ENCODE data around the gene RNF25. TPM values are rescaled to one million over a fixed set of nuclear protein-coding genes. Genes with fewer than 3 reads are reported as not detected.
A peak's percentile ranks its signal among the peaks of the same experiment; 100 is the strongest.

RNF25 gene, protein sequence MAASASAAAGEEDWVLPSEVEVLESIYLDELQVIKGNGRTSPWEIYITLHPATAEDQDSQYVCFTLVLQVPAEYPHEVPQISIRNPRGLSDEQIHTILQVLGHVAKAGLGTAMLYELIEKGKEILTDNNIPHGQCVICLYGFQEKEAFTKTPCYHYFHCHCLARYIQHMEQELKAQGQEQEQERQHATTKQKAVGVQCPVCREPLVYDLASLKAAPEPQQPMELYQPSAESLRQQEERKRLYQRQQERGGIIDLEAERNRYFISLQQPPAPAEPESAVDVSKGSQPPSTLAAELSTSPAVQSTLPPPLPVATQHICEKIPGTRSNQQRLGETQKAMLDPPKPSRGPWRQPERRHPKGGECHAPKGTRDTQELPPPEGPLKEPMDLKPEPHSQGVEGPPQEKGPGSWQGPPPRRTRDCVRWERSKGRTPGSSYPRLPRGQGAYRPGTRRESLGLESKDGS
- 10 to 100 TPM; 28.6 to 32.9 TPM for total RNA-seq
- 10 to 100 TPM; 13.5 to 22.8 TPM for polyA plus RNA-seq

DNA sequence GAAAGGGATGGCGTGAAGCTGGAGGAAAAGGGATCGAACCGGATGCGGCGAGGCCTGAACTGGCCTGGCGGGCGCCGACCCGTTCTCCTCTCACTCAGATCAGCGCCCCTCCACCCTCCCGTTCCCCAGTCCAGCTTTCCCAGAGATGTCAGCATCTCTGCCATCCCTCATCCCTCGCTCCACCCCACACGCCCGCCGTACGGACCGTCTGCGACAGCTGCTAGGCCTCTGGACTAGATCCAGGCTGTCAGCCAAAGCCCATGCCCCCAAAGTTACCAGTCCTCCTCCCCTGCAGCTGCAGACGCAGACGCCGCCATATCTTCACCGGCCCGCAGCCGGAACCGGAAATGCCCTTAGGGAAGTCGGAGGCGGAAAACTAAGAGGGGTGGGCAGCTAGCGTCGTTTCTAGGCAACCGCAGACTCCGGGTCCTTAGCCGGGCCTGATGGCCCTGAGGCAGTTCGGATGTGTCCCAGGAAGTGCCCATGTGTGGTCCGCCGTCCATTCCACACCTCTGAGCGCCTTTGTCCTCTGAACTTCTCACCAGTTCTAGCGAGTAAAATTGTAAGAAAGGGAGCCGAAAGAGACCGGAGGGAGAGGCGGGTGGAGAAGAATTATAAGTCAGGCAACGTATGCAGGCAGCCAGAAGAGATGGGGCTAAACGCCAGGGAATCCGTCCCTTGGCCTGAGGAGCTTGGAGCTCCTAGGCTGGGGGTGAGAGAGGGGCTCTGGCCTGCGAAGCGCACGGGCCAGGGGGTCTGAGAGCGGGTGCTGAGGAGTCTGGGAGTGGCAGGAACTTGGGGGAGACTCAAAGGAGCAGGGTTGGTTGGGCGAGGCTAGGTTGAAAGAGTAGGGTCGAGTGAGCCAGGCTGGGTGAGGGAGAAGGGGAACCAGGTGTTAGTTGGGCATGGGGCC is at the start of gene RNF25, which contains the start of gene STK36:
Gene RNF25 (minus strand): TSS at position 349 of the 913 bp plus-strand sequence. CDS start 32 bp downstream, at position 317.
Gene STK36 (plus strand): TSS at position 433 of the 913 bp plus-strand sequence. CDS start 744 bp downstream, outside the sequence.
- Histone ChIP-seq H3K27ac (ENCODE audit: low read depth, low read length) (peak within 1 kb of the TSS; percentile 81), H3K4me1 (ENCODE audit: insufficient read depth, low read length) (peaks cover 18% of the 10 kb centered on the region), H3K27me3 (ENCODE audit: insufficient read depth, low read length) (no peaks in the 10 kb centered on the region), H3K36me3 (ENCODE audit: insufficient read depth, low read length) (peaks cover 13% of the 10 kb centered on the region), H3K4me3 (ENCODE audit: low read length in 2 of 2) (peak within 1 kb of the TSS; percentile 77 to 97), H3K9me3 (ENCODE audit: control insufficient read depth in 1 of 2, low read length in 2 of 2) (no peaks in the 10 kb centered on the region)
- peak within 1 kb of the TSS; percentile 89 to 98 (median 98) for H3K27ac Mint-ChIP-seq
- peak; percentile 78 to 88 (median 81) for DNase-seq
- intact Hi-C loops (cut with micrococcal nuclease) = loop anchor here (1.0 to 5.0 kb wide), 4 partner anchors 13 to 266 kb away; partner anchors contain the start of genes BCS1L, CNOT9, TTLL4 and USP37
- H3K9me3 Mint-ChIP-seq = no peaks in the 10 kb centered on the region
- ChIA-PET POLR2A (ENCODE audit: partially characterized antibody) (interaction anchor here (0.5 to 3.4 kb wide), 13 partner anchors 13 to 925 kb away, joined by 3 to 67 read pairs (median 3); partner anchors contain the start of genes BCS1L, GLB1L, STK11IP and STK16), CTCF (ENCODE audit: partially characterized antibody) (interaction anchor here (0.7 to 7.2 kb wide), 7 partner anchors 12 to 205 kb away, joined by 3 to 51 read pairs (median 6); partner anchors contain the start of genes BCS1L, TTLL4 and ZNF142)
- H3K27me3 Mint-ChIP-seq = no peaks in the 10 kb centered on the region
- H3K4me3 Mint-ChIP-seq = peak within 1 kb of the TSS; percentile 95 to 98 (median 96)
- H3K4me1 Mint-ChIP-seq = peaks cover 13 to 26% (median 19%) of the 10 kb centered on the region in 4 donors
- H3K36me3 Mint-ChIP-seq = peaks cover 14 to 35% of the 10 kb centered on the region in 2 donors

DNA sequence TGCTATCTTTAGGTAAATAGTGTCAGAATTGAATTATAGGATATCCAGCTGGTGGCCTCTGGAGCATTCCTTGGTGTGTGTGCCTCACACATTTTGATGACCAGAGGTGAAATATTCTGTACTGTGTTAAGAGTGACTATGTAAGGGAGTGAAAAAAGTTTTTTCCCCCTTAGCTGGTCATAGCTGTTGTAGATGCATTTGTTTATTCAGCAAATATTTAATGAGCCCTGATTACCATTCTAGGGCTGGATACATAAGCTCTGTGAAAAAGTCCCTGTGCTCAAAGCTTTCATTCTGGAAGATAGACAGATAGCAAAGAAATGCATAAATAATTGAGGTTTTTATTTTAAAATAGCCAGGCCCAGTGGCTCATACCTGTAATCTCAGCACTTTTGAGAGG is 49.7 kb upstream of the RNF25 start:
- CTCF ChIA-PET (ENCODE audit: partially characterized antibody) = interaction anchor here (0.7 to 1.2 kb wide), 3 partner anchors 10 to 259 kb away, joined by 3 read pairs; no protein-coding TSS in a partner anchor
- Histone ChIP-seq H3K4me3 (ENCODE audit: low read length in 2 of 2) (no peak overlapping the region), H3K27ac (ENCODE audit: low read depth, low read length) (no peak overlapping the region), H3K36me3 (ENCODE audit: insufficient read depth, low read length) (no peaks in the 10 kb centered on the region), H3K27me3 (ENCODE audit: insufficient read depth, low read length) (no peaks in the 10 kb centered on the region), H3K9me3 (ENCODE audit: control insufficient read depth in 1 of 2, low read length in 2 of 2) (no peaks in the 10 kb centered on the region), H3K4me1 (ENCODE audit: insufficient read depth, low read length) (no peaks in the 10 kb centered on the region)
- intact Hi-C loops (cut with micrococcal nuclease) = no loop called here
- Mint-ChIP-seq H3K4me3 (no peak overlapping the region), H3K27ac (no peak overlapping the region), H3K36me3 (peaks cover 11 to 12% of the 10 kb centered on the region in 2 donors), H3K4me1 (peaks cover 13 to 22% (median 18%) of the 10 kb centered on the region in 4 donors), H3K9me3 (peaks cover 0 to 14% (median 8%) of the 10 kb centered on the region in 8 donors), H3K27me3 (no peaks in the 10 kb centered on the region)
- DNase-seq = no peak
- POLR2A ChIA-PET (ENCODE audit: partially characterized antibody) = no interaction called here

DNA sequence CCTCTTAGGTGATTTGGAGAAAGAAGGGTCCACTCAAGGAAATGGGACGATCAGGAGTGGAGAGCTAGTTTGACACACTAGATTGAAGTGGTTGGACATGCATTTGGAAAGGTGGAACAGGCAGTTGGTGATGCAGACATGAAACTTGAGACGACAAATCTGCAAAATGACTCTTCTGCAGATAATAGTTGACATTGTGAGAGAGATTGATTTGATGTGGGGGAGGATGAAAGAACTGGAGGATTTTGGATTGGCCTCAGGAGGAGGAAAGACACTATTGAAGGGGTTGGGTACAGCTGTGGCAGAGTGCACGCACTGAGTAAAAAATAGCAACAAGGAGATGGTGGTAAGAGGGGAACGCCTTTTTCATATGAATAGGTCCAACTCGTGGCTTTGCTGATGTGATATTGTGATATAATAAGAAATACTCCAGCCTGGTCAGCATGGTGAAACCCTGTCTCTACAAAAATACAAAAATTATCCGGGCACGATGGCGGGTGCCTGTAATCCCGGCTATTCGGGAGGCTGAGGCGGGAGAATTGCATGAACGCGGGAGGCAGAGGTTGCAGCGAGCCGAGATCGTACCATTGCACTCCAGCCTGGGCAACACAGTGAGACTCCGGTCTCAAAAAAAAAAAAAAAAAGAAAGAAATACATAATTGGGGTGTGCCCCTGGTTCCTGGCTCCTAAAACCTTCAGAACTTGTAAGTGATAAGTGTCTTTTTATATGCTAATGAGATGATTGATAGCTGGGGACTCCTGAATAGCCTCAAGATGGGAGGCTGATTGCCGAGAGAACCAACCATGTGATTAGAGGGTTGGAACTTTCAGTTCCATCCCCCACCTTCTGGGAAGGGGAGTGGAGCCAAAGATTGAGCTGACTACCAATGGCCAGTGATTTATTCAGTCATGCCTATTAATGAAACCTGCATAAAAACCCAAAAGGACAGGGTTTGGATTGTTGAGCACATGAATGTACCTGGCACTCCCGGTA is 48.5 kb upstream of the RNF25 start:
- ChIA-PET CTCF (ENCODE audit: partially characterized antibody) (interaction anchor here (1.2 kb wide), 1 partner anchor 9 kb away, joined by 3 read pairs; no protein-coding TSS in a partner anchor), POLR2A (ENCODE audit: partially characterized antibody) (no interaction called here)
- DNase-seq = no peak
- Mint-ChIP-seq H3K9me3 (peaks cover 0 to 4% (median 0%) of the 10 kb centered on the region in 8 donors), H3K4me1 (peaks cover 13 to 22% (median 18%) of the 10 kb centered on the region in 4 donors), H3K36me3 (peaks cover 6 to 9% of the 10 kb centered on the region in 2 donors), H3K27me3 (no peaks in the 10 kb centered on the region), H3K27ac (peak overlapping the region in 1 of 7 donors; percentile 72), H3K4me3 (no peak overlapping the region)
- H3K4me1 ChIP-seq (ENCODE audit: insufficient read depth, low read length) = no peaks in the 10 kb centered on the region
- intact Hi-C loops (cut with micrococcal nuclease) = no loop called here
- H3K36me3 ChIP-seq (ENCODE audit: insufficient read depth, low read length) = no peaks in the 10 kb centered on the region
- no peaks in the 10 kb centered on the region for H3K9me3 ChIP-seq (ENCODE audit: control insufficient read depth in 1 of 2, low read length in 2 of 2)
- H3K4me3 ChIP-seq (ENCODE audit: low read length in 2 of 2) = no peak overlapping the region
- H3K27me3 ChIP-seq (ENCODE audit: insufficient read depth, low read length) = no peaks in the 10 kb centered on the region
- H3K27ac ChIP-seq (ENCODE audit: low read depth, low read length) = no peak overlapping the region

DNA sequence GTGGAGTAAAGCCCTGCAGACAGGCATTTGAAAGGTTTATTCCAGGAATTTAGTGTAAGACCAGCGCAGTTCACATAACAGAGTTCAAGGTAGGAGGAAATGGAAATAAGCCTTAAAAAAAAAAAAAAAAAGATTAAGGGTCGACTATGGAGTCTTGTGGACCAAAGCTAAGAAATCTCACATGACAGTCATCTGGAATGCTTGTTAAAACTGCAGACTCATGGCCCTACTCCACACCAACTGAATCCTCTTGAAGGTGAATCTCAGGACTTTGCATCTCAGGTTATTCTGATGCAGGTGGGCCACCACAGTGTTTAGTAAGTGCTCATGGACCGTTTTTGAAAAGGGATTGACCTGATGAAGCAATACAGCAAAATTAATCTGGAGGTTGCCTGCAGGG is 47.7 kb upstream of the RNF25 start:
- intact Hi-C loops (cut with micrococcal nuclease) = no loop called here
- CTCF ChIA-PET (ENCODE audit: partially characterized antibody) = interaction anchor here (0.9 kb wide), 1 partner anchor 9 kb away, joined by 3 read pairs; the partner anchor contains the start of gene TTLL4
- DNase-seq = no peak
- H3K36me3 Mint-ChIP-seq = peaks cover 6 to 9% of the 10 kb centered on the region in 2 donors
- no peaks in the 10 kb centered on the region for H3K4me1 ChIP-seq (ENCODE audit: insufficient read depth, low read length)
- no peak overlapping the region for H3K27ac Mint-ChIP-seq
- no peaks in the 10 kb centered on the region for H3K36me3 ChIP-seq (ENCODE audit: insufficient read depth, low read length)
- no peak overlapping the region for H3K27ac ChIP-seq (ENCODE audit: low read depth, low read length)
- H3K4me3 ChIP-seq (ENCODE audit: low read length in 2 of 2) = no peak overlapping the region
- POLR2A ChIA-PET (ENCODE audit: partially characterized antibody) = no interaction called here
- H3K9me3 Mint-ChIP-seq = peaks cover 0 to 2% (median 0%) of the 10 kb centered on the region in 8 donors
- H3K4me1 Mint-ChIP-seq = peaks cover 13 to 22% (median 18%) of the 10 kb centered on the region in 4 donors
- no peak overlapping the region for H3K4me3 Mint-ChIP-seq
- no peaks in the 10 kb centered on the region for H3K27me3 ChIP-seq (ENCODE audit: insufficient read depth, low read length)
- H3K27me3 Mint-ChIP-seq = no peaks in the 10 kb centered on the region
- no peaks in the 10 kb centered on the region for H3K9me3 ChIP-seq (ENCODE audit: control insufficient read depth in 1 of 2, low read length in 2 of 2)

DNA sequence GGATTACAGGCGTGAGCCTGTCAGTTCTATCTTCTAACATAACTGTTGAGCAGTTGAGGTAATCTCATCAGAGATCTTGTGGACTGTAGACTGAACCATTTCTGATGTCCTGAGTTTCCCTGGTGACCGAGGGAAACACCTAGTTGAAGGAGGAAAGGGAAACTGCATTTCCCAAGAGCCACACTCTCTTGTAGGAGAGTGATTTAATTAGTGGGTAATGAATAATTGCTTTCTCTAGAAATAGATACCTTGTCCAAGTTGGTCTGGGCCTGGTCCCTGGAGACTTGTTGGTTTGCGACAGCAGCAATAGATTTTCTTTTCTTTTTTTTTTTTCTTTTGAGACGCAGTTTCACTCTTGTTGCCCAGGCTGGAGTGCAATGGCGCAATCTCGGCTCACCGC is 46.3 kb upstream of the RNF25 start:
- H3K36me3 Mint-ChIP-seq = peaks cover 11 to 15% of the 10 kb centered on the region in 2 donors
- Histone ChIP-seq H3K36me3 (ENCODE audit: insufficient read depth, low read length) (no peaks in the 10 kb centered on the region), H3K9me3 (ENCODE audit: control insufficient read depth in 1 of 2, low read length in 2 of 2) (no peaks in the 10 kb centered on the region), H3K27me3 (ENCODE audit: insufficient read depth, low read length) (no peaks in the 10 kb centered on the region), H3K27ac (ENCODE audit: low read depth, low read length) (no peak overlapping the region), H3K4me1 (ENCODE audit: insufficient read depth, low read length) (no peaks in the 10 kb centered on the region), H3K4me3 (ENCODE audit: low read length in 2 of 2) (no peak overlapping the region)
- DNase-seq = no peak
- H3K27me3 Mint-ChIP-seq = no peaks in the 10 kb centered on the region
- H3K4me3 Mint-ChIP-seq = no peak overlapping the region
- POLR2A ChIA-PET (ENCODE audit: partially characterized antibody) = no interaction called here
- H3K4me1 Mint-ChIP-seq = peaks cover 15 to 23% (median 20%) of the 10 kb centered on the region in 4 donors
- H3K27ac Mint-ChIP-seq = no peak overlapping the region
- no peaks in the 10 kb centered on the region for H3K9me3 Mint-ChIP-seq
- intact Hi-C loops (cut with micrococcal nuclease) = no loop called here
- CTCF ChIA-PET (ENCODE audit: partially characterized antibody) = interaction anchor here (1.1 to 1.5 kb wide), 2 partner anchors 61 to 129 kb away, joined by 3 to 4 read pairs; no protein-coding TSS in a partner anchor

DNA sequence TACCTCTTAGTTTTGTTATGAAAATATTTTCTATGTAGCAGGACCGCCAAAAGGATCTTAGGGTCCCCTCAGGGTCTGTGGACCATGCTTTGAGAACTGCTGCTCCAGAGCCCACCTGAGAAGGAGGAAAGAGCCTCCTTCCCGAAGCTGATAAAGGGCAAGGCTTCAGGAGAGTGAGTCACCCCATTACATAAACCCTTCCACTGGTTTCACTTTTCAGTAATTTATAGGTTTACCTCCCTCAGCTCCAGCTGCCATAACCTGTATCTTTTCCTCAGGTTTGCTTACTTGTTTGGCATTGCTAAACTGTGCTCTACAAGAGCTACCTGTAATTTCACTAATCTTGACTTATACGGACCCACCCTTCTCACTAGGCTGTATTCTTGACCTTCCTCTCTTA is 45.5 kb upstream of the RNF25 start:
- peaks cover 11 to 15% of the 10 kb centered on the region in 2 donors for H3K36me3 Mint-ChIP-seq
- H3K27me3 Mint-ChIP-seq = no peaks in the 10 kb centered on the region
- Histone ChIP-seq H3K4me3 (ENCODE audit: low read length in 2 of 2) (no peak overlapping the region), H3K9me3 (ENCODE audit: control insufficient read depth in 1 of 2, low read length in 2 of 2) (no peaks in the 10 kb centered on the region), H3K27me3 (ENCODE audit: insufficient read depth, low read length) (no peaks in the 10 kb centered on the region), H3K4me1 (ENCODE audit: insufficient read depth, low read length) (no peaks in the 10 kb centered on the region), H3K27ac (ENCODE audit: low read depth, low read length) (no peak overlapping the region), H3K36me3 (ENCODE audit: insufficient read depth, low read length) (no peaks in the 10 kb centered on the region)
- intact Hi-C loops (cut with micrococcal nuclease) = no loop called here
- H3K4me1 Mint-ChIP-seq = peaks cover 7 to 15% (median 13%) of the 10 kb centered on the region in 4 donors
- ChIA-PET POLR2A (ENCODE audit: partially characterized antibody) (interaction anchor here (0.6 kb wide), 1 partner anchor 529 kb away, joined by 4 read pairs; no protein-coding TSS in a partner anchor), CTCF (ENCODE audit: partially characterized antibody) (interaction anchor here (1.1 to 1.5 kb wide), 2 partner anchors 60 to 130 kb away, joined by 3 to 4 read pairs; no protein-coding TSS in a partner anchor)
- H3K27ac Mint-ChIP-seq = no peak overlapping the region
- no peaks in the 10 kb centered on the region for H3K9me3 Mint-ChIP-seq
- no peak overlapping the region for H3K4me3 Mint-ChIP-seq
- DNase-seq = no peak
